HCT116 (cell line): Measurements from ENCODE around the gene MICAL3.

Experiments
- EGR1 ChIP-seq: IDR thresholded peaks from 2 replicates; pipeline ENCODE4 v1.6.1; 2012; ENCODE audit warnings: low read depth
- POLR2A ChIP-seq: IDR thresholded peaks from 2 replicates; pipeline ENCODE4 v1.7.0; 2011; ENCODE audit warnings: borderline replicate concordance; ENCODE audit not compliant: insufficient read depth, insufficient read length; ENCODE audit errors: extremely low read depth
- POLR2AphosphoS5 ChIP-seq: IDR thresholded peaks from 2 replicates; pipeline ENCODE4 v1.6.1; 2011; ENCODE audit warnings: mild to moderate bottlenecking, low read depth, low read length, moderate library complexity
- SP1 ChIP-seq: IDR thresholded peaks from 2 replicates; pipeline ENCODE4 v1.6.1; 2012; ENCODE audit warnings: low read depth
- ZNF274 ChIP-seq: fragments of 200-500 bp; sonication (Bioruptor generic); IDR thresholded peaks from 2 replicates; pipeline ENCODE4 v1.6.1; 2014; ENCODE audit warnings: mild to moderate bottlenecking, low read depth, low read length, inconsistent platforms
- TF ChIP-seq, protein P1 (sequence below), 3 experiments: fragments of 200-600 bp in 1 of 3; sonication (generic) in 1 of 3; IDR thresholded peaks in 2 of 3; conservative IDR thresholded peaks in 1 of 3; 2 replicates each; pipeline ENCODE4 v1.5.1; 2012 to 2017; ENCODE audit warnings: low read depth in 2 of 3, low read length in 2 of 3, antibody characterized with exemption in 1 of 3, borderline replicate concordance in 1 of 3, control low read depth in 1 of 3, mild to moderate bottlenecking in 1 of 3, mixed read lengths in 1 of 3, mixed run types in 1 of 3, moderate library complexity in 1 of 3; ENCODE audit not compliant: insufficient read depth in 1 of 3

DNA sequence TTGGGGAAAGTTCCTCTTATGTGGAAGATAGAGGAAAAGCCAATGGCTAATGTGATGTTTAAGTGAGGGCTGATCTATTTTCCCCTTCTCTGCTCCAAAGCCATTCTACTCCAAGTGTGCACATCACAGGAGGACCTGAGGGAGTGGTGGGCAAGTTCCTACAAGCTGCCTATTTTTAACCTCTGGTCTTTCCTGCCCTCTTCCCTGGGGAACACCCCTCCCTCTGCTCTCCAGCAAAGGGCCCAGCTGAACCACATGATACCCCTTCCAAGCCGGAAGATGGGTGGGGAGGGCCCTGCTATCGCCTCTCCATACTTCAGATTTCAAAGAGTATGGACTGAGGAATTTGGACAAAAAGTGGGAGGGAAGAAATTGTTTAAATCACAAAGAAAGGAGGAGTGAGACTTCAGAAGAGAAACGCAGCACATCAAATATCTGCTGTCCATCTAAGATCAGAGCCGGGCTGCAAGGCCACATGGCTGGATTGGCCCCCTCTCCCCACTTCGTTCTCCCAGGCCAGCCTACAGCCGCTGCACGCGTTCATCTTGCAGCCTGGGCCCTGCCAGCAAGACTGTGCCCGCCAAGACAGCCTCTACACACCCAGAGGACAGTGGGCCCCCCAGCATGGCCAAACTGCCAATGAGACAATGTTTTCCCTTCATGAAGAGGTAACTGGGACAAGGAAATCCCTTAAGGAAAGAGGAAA is 77.5 kb downstream of the MICAL3 start:
- no peak for TF ChIP-seq ZNF274
- no peak for TF ChIP-seq EGR1
- TF ChIP-seq, protein P1, sequence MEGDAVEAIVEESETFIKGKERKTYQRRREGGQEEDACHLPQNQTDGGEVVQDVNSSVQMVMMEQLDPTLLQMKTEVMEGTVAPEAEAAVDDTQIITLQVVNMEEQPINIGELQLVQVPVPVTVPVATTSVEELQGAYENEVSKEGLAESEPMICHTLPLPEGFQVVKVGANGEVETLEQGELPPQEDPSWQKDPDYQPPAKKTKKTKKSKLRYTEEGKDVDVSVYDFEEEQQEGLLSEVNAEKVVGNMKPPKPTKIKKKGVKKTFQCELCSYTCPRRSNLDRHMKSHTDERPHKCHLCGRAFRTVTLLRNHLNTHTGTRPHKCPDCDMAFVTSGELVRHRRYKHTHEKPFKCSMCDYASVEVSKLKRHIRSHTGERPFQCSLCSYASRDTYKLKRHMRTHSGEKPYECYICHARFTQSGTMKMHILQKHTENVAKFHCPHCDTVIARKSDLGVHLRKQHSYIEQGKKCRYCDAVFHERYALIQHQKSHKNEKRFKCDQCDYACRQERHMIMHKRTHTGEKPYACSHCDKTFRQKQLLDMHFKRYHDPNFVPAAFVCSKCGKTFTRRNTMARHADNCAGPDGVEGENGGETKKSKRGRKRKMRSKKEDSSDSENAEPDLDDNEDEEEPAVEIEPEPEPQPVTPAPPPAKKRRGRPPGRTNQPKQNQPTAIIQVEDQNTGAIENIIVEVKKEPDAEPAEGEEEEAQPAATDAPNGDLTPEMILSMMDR (IDR thresholded peaks at IDR 0.05 in 2 of 3, conservative IDR thresholded peaks at IDR 0.05 in 1 of 3; ENCODE audit: borderline replicate concordance in 1 of 3, insufficient read depth in 1 of 3, low read depth in 2 of 3, low read length in 2 of 3): no peak
- TF ChIP-seq POLR2A: no peak
- no peak for TF ChIP-seq SP1
- TF ChIP-seq POLR2AphosphoS5: no peak
